Spleen (tissue), 11 donors: Measurements from ENCODE around the gene ZNF296. TPM values are rescaled to one million over a fixed set of nuclear protein-coding genes. Genes with fewer than 3 reads are reported as not detected.

ENCODE experiments used
- DNase-seq: peaks from one replicate; pipeline ENCODE4 v3.0.0-alpha.2; 2020
- H3K27ac ChIP-seq, 8 donors: fragments of 200-600 bp; sonication (generic) in 7 of 8; 1 replicate in 4 of 8; 2 replicates in 4 of 8; pipeline versions ENCODE4 v1.5.0 to v1.8.0; 2016 to 2021; ENCODE audit warnings: inconsistent platforms in 4 of 8, mild to moderate bottlenecking in 4 of 8, moderate library complexity in 1 of 8
- H3K27me3 ChIP-seq, 7 donors: fragments of 200-600 bp; sonication (generic) in 6 of 7; replicated peaks in 1 of 7; 1 replicate in 4 of 7; 2 replicates in 3 of 7; pipeline versions ENCODE4 v1.5.0 to v1.8.0; 2016 to 2021; ENCODE audit warnings: inconsistent platforms in 3 of 7, mild to moderate bottlenecking in 1 of 7
- H3K36me3 ChIP-seq, 6 donors: fragments of 200-600 bp; sonication (generic) in 5 of 6; 1 replicate in 4 of 6; 2 replicates in 2 of 6; pipeline versions ENCODE4 v1.5.0 to v1.8.0; 2016 to 2021; ENCODE audit warnings: inconsistent platforms in 2 of 6
- H3K4me1 ChIP-seq, 6 donors: fragments of 200-600 bp; sonication (generic) in 5 of 6; 1 replicate in 3 of 6; 2 replicates in 3 of 6; pipeline versions ENCODE4 v1.5.0 to v1.8.0; 2016 to 2021; ENCODE audit warnings: inconsistent platforms in 3 of 6
- H3K4me3 ChIP-seq, 8 donors: fragments of 200-600 bp; sonication (generic) in 7 of 8; 1 replicate in 4 of 8; 2 replicates in 4 of 8; pipeline versions ENCODE4 v1.5.0 to v1.8.0; 2016 to 2021; ENCODE audit warnings: inconsistent platforms in 4 of 8, mild to moderate bottlenecking in 4 of 8, moderate library complexity in 2 of 8
- H3K9me3 ChIP-seq, 8 donors: fragments of 200-600 bp; sonication (generic) in 7 of 8; 1 replicate in 4 of 8; 2 replicates in 4 of 8; pipeline versions ENCODE4 v1.5.0 to v1.8.0; 2016 to 2021; ENCODE audit warnings: inconsistent platforms in 4 of 8
- CTCF ChIP-seq, 11 experiments: fragments of 200-600 bp in 7 of 11; fragments of 450-650 bp in 4 of 11; sonication (generic) in 4 of 11; IDR thresholded peaks in 8 of 11; conservative IDR thresholded peaks in 3 of 11; 1 replicate in 7 of 11; 2 replicates in 4 of 11; pipeline versions ENCODE4 v1.4.0 to v1.8.0; 2016 to 2021; ENCODE audit warnings: antibody characterized with exemption in 11 of 11, inconsistent platforms in 4 of 11, mild to moderate bottlenecking in 1 of 11
- POLR2A ChIP-seq, 3 donors: fragments of 450-650 bp; IDR thresholded peaks; one replicate each; pipeline ENCODE4 v1.5.1; 2017; ENCODE audit warnings: antibody characterized with exemption in 3 of 3, mild to moderate bottlenecking in 1 of 3
- POLR2AphosphoS5 ChIP-seq, 3 donors: sonication (generic); formaldehyde crosslinking; IDR thresholded peaks; one replicate each; pipeline ENCODE4 v1.5.1; 2017; ENCODE audit warnings: antibody characterized with exemption in 3 of 3
- WGBS, 5 donors: extraction: QIAGEN DNeasy Blood & Tissue Kit in 3 of 5; methylation state at CpG; one replicate each; pipeline versions ENCODE4 v1.1.5 to v1.1.7; 2013 to 2018; 5-methylcytosine and 5-hydroxymethylcytosine counted together
- intact Hi-C: fragments of 100-400 bp; cut with DNase I; formaldehyde crosslinking; loops from one replicate; pipeline ENCODE4 v1.15.0; 2023; ENCODE audit warnings: low total_unique reads
- polyA plus RNA-seq, 3 donors: library from polyadenylated mRNA; stranded (reverse); fragments of 200-250 nt; gene quantifications; one replicate each; pipeline ENCODE4 v1.2.1, GENCODE V29; 2013
- total RNA-seq, 7 donors: library from RNA; depleted of rRNA in 3 of 7; stranded (reverse); fragments of >200 nt in 3 of 7; fragmentation: NEBNext Ultra II Directional in 4 of 7; extraction: Animal tissue kit (Norgen Biotek cat#: 25700) in 4 of 7; gene quantifications; one replicate each; pipeline versions ENCODE4 v1.1.0 to v1.2.1, GENCODE V29; 2016 to 2021
- donor health status: healthy with polysubstance abuse.
- donor health status: DM: no; HTN: no; CAD: no; lungs with moderate emphysema.
- donor health status: DM: no; HTN: no; CAD: no.
- donor health status: Bipolar disorder and iron deficiency.
- donor health status: healthy.
- donor health status: DM: no; HTN: no; CAD: no.
- donor health status: DM: yes; HTN: yes; CAD: no.

Gene ZNF296
- total and polyA plus RNA-seq, 10 donors: 3.9 to 11.9 (median 7.4) TPM

- peak; percentile 87 for DNase-seq
- Histone ChIP-seq H3K36me3 (peaks cover 0 to 18% (median 0%) of the 10 kb centered on the region in 6 donors), H3K27ac (peak overlapping the region in 6 of 8 donors; percentile 7 to 78 (median 62)), H3K27me3 (no peaks in the 10 kb centered on the region), H3K4me1 (peaks cover 20 to 90% (median 58%) of the 10 kb centered on the region in 6 donors), H3K9me3 (no peaks in the 10 kb centered on the region), H3K4me3 (peak overlapping the region in 4 of 8 donors; percentile 12 to 63 (median 32))
- TF ChIP-seq CTCF (IDR thresholded peaks at IDR 0.05 in 8 of 11, conservative IDR thresholded peaks at IDR 0.05 in 3 of 11) (peak in 1 of 11 experiments; percentile 1), POLR2A (IDR thresholded peaks at IDR 0.05) (no peak), POLR2AphosphoS5 (IDR thresholded peaks at IDR 0.05) (peak; percentile 48 to 70 (median 69))
- WGBS, 5 donors: 39 to 59% (median 46%) methylated on average over 9 to 15 of the region's 15 CpGs
- intact Hi-C loops: no loop called here
These were observed 26.9 kb upstream of the ZNF296 start for GRCh38 chr19:45103156-45103507.

GRCh38 chr19:45102481-45102880 lies 26.2 kb upstream of the ZNF296 start:
- intact Hi-C loops: no loop called here
- Histone ChIP-seq H3K36me3 (peaks cover 0 to 18% (median 0%) of the 10 kb centered on the region in 6 donors), H3K27ac (peak overlapping the region in 3 of 8 donors; percentile 62 to 78 (median 66)), H3K9me3 (no peaks in the 10 kb centered on the region), H3K4me3 (no peak overlapping the region), H3K4me1 (peaks cover 20 to 90% (median 61%) of the 10 kb centered on the region in 6 donors), H3K27me3 (no peaks in the 10 kb centered on the region)
- no peak for TF ChIP-seq POLR2A (IDR thresholded peaks at IDR 0.05)
- TF ChIP-seq CTCF (IDR thresholded peaks at IDR 0.05 in 8 of 11, conservative IDR thresholded peaks at IDR 0.05 in 3 of 11): no peak
- no peak for TF ChIP-seq POLR2AphosphoS5 (IDR thresholded peaks at IDR 0.05)
- DNase-seq: no peak
- 87 to 96% (median 93%) methylated on average over 5 to 7 of the region's 7 CpGs for WGBS, 5 donors

- Histone ChIP-seq H3K4me1 (peaks cover 20 to 91% (median 65%) of the 10 kb centered on the region in 6 donors), H3K9me3 (no peaks in the 10 kb centered on the region), H3K4me3 (no peak overlapping the region), H3K36me3 (peaks cover 0 to 18% (median 0%) of the 10 kb centered on the region in 6 donors), H3K27ac (peak overlapping the region in 1 of 8 donors; percentile 78), H3K27me3 (no peaks in the 10 kb centered on the region)
- WGBS, 5 donors: 79 to 87% (median 83%) methylated on average over 8 of the region's 8 CpGs
- no peak for DNase-seq
- intact Hi-C loops: no loop called here
- TF ChIP-seq POLR2AphosphoS5 (IDR thresholded peaks at IDR 0.05) (no peak), CTCF (IDR thresholded peaks at IDR 0.05 in 8 of 11, conservative IDR thresholded peaks at IDR 0.05 in 3 of 11) (no peak), POLR2A (IDR thresholded peaks at IDR 0.05) (no peak)
These were observed 25.5 kb upstream of the ZNF296 start for GRCh38 chr19:45101806-45102205.

GRCh38 chr19:45100846-45101252 lies 24.6 kb upstream of the ZNF296 start:
- Histone ChIP-seq H3K27ac (peak overlapping the region in 1 of 8 donors; percentile 14), H3K4me3 (no peak overlapping the region), H3K4me1 (peaks cover 20 to 100% (median 72%) of the 10 kb centered on the region in 6 donors), H3K36me3 (peaks cover 0 to 18% (median 0%) of the 10 kb centered on the region in 6 donors), H3K27me3 (no peaks in the 10 kb centered on the region), H3K9me3 (no peaks in the 10 kb centered on the region)
- no peak for TF ChIP-seq POLR2A (IDR thresholded peaks at IDR 0.05)
- TF ChIP-seq CTCF (IDR thresholded peaks at IDR 0.05 in 8 of 11, conservative IDR thresholded peaks at IDR 0.05 in 3 of 11): no peak
- no peak for TF ChIP-seq POLR2AphosphoS5 (IDR thresholded peaks at IDR 0.05)
- 79 to 86% (median 86%) methylated on average over 7 to 8 of the region's 8 CpGs for WGBS, 5 donors
- DNase-seq: no peak
- intact Hi-C loops: no loop called here
